Measurements from ENCODE around the gene BMI1.
"Not testable (repeated sequence)": the region's sequence is repeated elsewhere in the genome, so short reads cannot be mapped to it uniquely, and the experiment has no call there.

Gene BMI1

GRCh38 chr10:22320591-22321155, at the start of gene BMI1:
BMI1 (plus strand) TSS chr10:22321099; CDS start chr10:22326450, 5,351 bp downstream.
- no peak for DNase-seq (ENCODE audit: low read depth, low spot score)

- no peak for DNase-seq (ENCODE audit: low read depth, low spot score)
These were observed 49.1 kb upstream of the BMI1 start for GRCh38 chr10:22271786-22272185.

- no peak for DNase-seq (ENCODE audit: low read depth, low spot score)
These were observed 42.5 kb upstream of the BMI1 start for GRCh38 chr10:22278441-22278782.

GRCh38 chr10:22280078-22280477, 40.8 kb upstream of the BMI1 start:
- no peak for DNase-seq (ENCODE audit: low read depth, low spot score)

- DNase-seq (ENCODE audit: low read depth, low spot score), result no peak
These were observed 35.8 kb upstream of the BMI1 start for GRCh38 chr10:22285130-22285529.

GRCh38 chr10:22293747-22294404, 27.0 kb upstream of the BMI1 start:
- DNase-seq (ENCODE audit: low read depth, low spot score), result no peak

GRCh38 chr10:22294694-22295093, 26.2 kb upstream of the BMI1 start:
- no peak for DNase-seq (ENCODE audit: low read depth, low spot score)

GRCh38 chr10:22301193-22301592, 19.7 kb upstream of the BMI1 start:
- no peak for DNase-seq (ENCODE audit: low read depth, low spot score)

- DNase-seq (ENCODE audit: low read depth, low spot score), result no peak
These were observed 17.4 kb upstream of the BMI1 start for GRCh38 chr10:22303461-22303860.

- no peak for DNase-seq (ENCODE audit: low read depth, low spot score)
These were observed 15.2 kb upstream of the BMI1 start for GRCh38 chr10:22305721-22306120.

- no peak for DNase-seq (ENCODE audit: low read depth, low spot score)
These were observed 12.5 kb upstream of the BMI1 start for GRCh38 chr10:22308390-22308789.

GRCh38 chr10:22309180-22310000, 11.5 kb upstream of the BMI1 start:
- no peak for DNase-seq (ENCODE audit: low read depth, low spot score)

- DNase-seq (ENCODE audit: low read depth, low spot score), result not testable (repeated sequence)
These were observed 10.9 kb upstream of the BMI1 start for GRCh38 chr10:22310012-22310411.

- no peak for DNase-seq (ENCODE audit: low read depth, low spot score)
These were observed 10.0 kb upstream of the BMI1 start for GRCh38 chr10:22310928-22311327.

GRCh38 chr10:22314852-22315251, 6.0 kb upstream of the BMI1 start:
- no peak for DNase-seq (ENCODE audit: low read depth, low spot score)

GRCh38 chr10:22315455-22316285, 5.2 kb upstream of the BMI1 start:
- DNase-seq (ENCODE audit: low read depth, low spot score), result no peak

GRCh38 chr10:22316286-22317075, 4.4 kb upstream of the BMI1 start, which contains the start of gene COMMD3:
COMMD3 (plus strand) TSS chr10:22316388; CDS start chr10:22316418, 30 bp downstream.
- peak; percentile 67 for DNase-seq (ENCODE audit: low read depth, low spot score)

- no peak for DNase-seq (ENCODE audit: low read depth, low spot score)
These were observed 3.9 kb upstream of the BMI1 start for GRCh38 chr10:22317076-22317370.

- DNase-seq (ENCODE audit: low read depth, low spot score), result no peak
These were observed 2.9 kb upstream of the BMI1 start for GRCh38 chr10:22317771-22318565.

- no peak for DNase-seq (ENCODE audit: low read depth, low spot score)
These were observed 2.1 kb upstream of the BMI1 start for GRCh38 chr10:22318772-22319171.

Data from activated CD4-positive, CD25-positive, alpha-beta regulatory T cell treated with anti-CD3 and anti-CD28 coated beads, Interleukin-2, amount 50 U/mL, for 16 hours (primary cell).